Tibial artery (tissue), 4 donors: Measurements from ENCODE around the gene MCTP2.

ENCODE experiments used
- DNase-seq, 2 donors: peaks; one replicate each; pipeline ENCODE4 v3.0.0-alpha.2; 2019
- H3K27ac ChIP-seq, 2 donors: fragments of 200-600 bp; sonication (generic) in 1 of 2; 1 replicate in 1 of 2; 2 replicates in 1 of 2; pipeline ENCODE4 v1.5.1; 2018 to 2019; ENCODE audit warnings: mild to moderate bottlenecking in 1 of 2
- H3K27me3 ChIP-seq, 2 donors: fragments of 200-600 bp; sonication (generic) in 1 of 2; one replicate each; pipeline versions ENCODE4 v1.5.1 to v1.6.0; 2016 to 2019
- H3K36me3 ChIP-seq, 3 donors: fragments of 200-600 bp; sonication (generic) in 2 of 3; one replicate each; pipeline ENCODE4 v1.5.1; 2016 to 2019; ENCODE audit warnings: mild to moderate bottlenecking in 2 of 3
- H3K4me1 ChIP-seq, 4 donors: fragments of 200-600 bp; sonication (generic) in 2 of 4; 1 replicate in 3 of 4; 2 replicates in 1 of 4; pipeline ENCODE4 v1.5.1; 2016 to 2019
- H3K4me3 ChIP-seq, 2 donors: fragments of 200-600 bp; sonication (generic) in 1 of 2; 1 replicate in 1 of 2; 2 replicates in 1 of 2; pipeline ENCODE4 v1.5.1; 2018 to 2019; ENCODE audit warnings: mild to moderate bottlenecking in 2 of 2
- H3K9me3 ChIP-seq, 3 donors: fragments of 200-600 bp; sonication (generic) in 1 of 3; one replicate each; pipeline ENCODE4 v1.5.1; 2016 to 2019
- intact Hi-C: fragments of 100-400 bp; cut with DNase I; formaldehyde crosslinking; loops from one replicate; pipeline ENCODE4 v1.15.0; 2023; ENCODE audit warnings: low total_unique reads
- TF ChIP-seq, protein P1 (sequence below), 2 experiments: fragments of 200-600 bp in 1 of 2; fragments of 450-650 bp in 1 of 2; IDR thresholded peaks; one replicate each; pipeline ENCODE4 v1.5.1; 2017 to 2019; ENCODE audit warnings: antibody characterized with exemption in 2 of 2, mild to moderate bottlenecking in 1 of 2, moderate library complexity in 1 of 2

Gene MCTP2

DNA sequence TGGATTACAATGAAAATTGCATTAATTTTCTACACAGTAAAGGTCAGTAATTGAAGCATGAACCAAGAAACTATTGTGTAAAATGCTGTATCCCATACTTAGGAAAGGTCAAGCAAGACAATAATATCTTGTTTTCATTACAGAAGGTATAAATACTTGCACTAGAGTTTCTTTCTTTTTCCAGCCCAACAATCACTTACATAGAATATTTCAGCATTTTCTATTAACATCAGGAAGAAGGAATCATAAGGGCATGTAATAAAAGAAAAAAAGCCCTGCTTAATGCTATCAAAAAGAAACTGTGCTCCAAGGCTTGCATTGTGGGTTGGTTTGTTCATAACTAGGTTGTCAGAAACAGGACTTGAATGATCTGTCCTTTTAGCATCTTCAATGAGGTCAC, 215.1 kb downstream of the MCTP2 start:
- H3K27ac ChIP-seq = no peak overlapping the region
- DNase-seq = no peak
- intact Hi-C loops = no loop called here
- H3K9me3 ChIP-seq = no peaks in the 10 kb centered on the region
- no peaks in the 10 kb centered on the region for H3K36me3 ChIP-seq
- no peaks in the 10 kb centered on the region for H3K4me1 ChIP-seq
- TF ChIP-seq, protein P1, sequence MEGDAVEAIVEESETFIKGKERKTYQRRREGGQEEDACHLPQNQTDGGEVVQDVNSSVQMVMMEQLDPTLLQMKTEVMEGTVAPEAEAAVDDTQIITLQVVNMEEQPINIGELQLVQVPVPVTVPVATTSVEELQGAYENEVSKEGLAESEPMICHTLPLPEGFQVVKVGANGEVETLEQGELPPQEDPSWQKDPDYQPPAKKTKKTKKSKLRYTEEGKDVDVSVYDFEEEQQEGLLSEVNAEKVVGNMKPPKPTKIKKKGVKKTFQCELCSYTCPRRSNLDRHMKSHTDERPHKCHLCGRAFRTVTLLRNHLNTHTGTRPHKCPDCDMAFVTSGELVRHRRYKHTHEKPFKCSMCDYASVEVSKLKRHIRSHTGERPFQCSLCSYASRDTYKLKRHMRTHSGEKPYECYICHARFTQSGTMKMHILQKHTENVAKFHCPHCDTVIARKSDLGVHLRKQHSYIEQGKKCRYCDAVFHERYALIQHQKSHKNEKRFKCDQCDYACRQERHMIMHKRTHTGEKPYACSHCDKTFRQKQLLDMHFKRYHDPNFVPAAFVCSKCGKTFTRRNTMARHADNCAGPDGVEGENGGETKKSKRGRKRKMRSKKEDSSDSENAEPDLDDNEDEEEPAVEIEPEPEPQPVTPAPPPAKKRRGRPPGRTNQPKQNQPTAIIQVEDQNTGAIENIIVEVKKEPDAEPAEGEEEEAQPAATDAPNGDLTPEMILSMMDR (IDR thresholded peaks at IDR 0.05) = no peak
- no peak overlapping the region for H3K4me3 ChIP-seq
- no peaks in the 10 kb centered on the region for H3K27me3 ChIP-seq

DNA sequence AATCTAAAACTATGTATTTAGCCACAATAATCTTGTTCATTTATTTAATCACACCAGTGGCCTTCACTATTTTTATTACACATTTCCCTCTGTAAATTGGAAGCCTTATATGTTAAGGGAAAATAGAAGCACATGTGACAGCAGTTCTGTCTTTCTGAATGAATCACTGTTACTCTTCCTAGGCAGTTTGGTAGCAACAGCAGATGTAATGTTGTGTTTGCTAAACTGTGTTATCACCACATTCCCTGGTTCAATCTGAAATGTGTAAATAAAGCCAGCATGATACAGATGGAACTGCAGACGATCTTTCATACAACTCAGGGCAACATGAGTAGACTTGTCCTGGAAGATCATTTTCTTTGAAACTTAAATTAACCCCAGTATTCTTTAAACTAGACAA, 220.1 kb downstream of the MCTP2 start:
- Histone ChIP-seq H3K4me3 (no peak overlapping the region), H3K27me3 (no peaks in the 10 kb centered on the region), H3K9me3 (no peaks in the 10 kb centered on the region), H3K27ac (no peak overlapping the region), H3K4me1 (no peaks in the 10 kb centered on the region), H3K36me3 (no peaks in the 10 kb centered on the region)
- TF ChIP-seq, protein P1 (IDR thresholded peaks at IDR 0.05) = no peak
- intact Hi-C loops = no loop called here
- no peak for DNase-seq

DNA sequence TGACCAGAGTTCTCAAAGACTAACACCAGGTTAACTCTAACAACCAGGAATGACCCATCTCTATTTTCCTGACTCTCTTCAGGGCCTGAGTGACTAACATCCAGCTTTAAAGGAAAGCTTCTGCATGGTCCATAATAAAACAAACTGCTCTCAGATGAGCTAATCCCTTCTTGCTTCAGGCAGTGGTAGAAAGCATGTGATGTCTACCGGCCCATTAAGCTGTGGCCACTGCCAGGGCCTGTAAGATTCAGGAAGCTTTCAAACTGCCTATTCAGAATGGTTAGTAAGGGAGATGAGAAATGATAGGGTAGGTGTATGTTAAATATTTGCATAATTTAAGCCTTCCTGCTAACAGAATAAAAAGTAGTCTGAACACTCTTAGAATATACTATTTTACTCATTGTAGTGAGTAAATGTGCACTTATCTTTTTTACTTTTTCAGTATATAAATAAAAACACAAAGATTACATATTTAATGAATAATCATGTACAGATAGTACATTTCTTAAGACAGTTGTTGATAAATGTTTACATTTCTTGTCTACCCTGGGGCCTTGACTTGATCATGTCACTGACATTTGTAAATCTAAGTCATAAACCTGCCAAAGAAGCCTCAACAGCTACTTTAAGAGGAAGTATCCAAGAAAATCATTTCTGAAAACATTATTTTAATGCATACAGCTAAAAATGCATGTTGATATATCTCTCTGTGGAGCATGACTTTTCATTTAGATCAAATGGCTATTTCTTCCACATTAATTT, 222.0 kb downstream of the MCTP2 start:
- TF ChIP-seq, protein P1 (IDR thresholded peaks at IDR 0.05) = no peak
- DNase-seq = no peak
- Histone ChIP-seq H3K4me1 (no peaks in the 10 kb centered on the region), H3K36me3 (no peaks in the 10 kb centered on the region), H3K4me3 (no peak overlapping the region), H3K9me3 (no peaks in the 10 kb centered on the region), H3K27me3 (no peaks in the 10 kb centered on the region), H3K27ac (no peak overlapping the region)
- intact Hi-C loops = no loop called here

DNA sequence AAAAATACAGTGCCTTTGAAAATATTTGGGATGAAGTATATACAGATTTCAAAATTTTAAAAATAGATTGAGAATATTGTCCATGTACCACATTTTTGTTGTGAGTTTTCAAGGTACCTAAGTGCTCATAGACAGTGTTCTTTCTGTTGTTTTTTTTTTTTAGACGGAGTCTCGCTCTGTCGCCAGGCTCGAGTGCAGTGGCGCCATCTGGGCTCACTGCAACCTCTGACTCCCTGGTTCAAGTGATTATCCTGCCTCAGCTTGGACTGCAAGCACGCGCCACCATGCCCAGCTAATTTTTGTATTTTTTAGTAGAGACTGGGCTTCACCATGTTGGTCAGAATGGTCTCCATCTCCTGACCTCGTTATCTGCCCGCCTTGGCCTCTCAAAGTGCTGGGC, 223.9 kb downstream of the MCTP2 start:
- intact Hi-C loops = no loop called here

DNA sequence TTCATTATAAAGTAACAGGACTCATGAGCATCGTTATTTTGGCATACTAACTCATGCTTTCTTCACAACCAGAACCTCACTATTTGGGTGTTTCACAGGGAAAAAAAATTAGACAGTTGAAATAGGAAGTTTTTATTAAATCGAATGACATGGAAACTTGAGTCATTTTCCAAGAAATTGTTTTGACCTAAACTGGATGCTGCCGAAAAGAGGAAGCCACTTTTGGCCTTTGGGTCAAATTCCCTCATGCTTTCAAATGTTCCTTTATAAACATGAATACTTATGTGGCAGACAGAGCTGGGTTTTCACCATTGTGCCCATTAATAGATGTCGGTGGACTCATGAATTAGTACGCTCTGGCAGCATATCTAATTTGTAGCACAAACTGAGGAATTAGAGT, 224.9 kb downstream of the MCTP2 start:
- Histone ChIP-seq H3K36me3 (no peaks in the 10 kb centered on the region), H3K4me1 (no peaks in the 10 kb centered on the region), H3K4me3 (no peak overlapping the region), H3K9me3 (no peaks in the 10 kb centered on the region), H3K27me3 (no peaks in the 10 kb centered on the region), H3K27ac (no peak overlapping the region)
- DNase-seq = no peak
- TF ChIP-seq, protein P1 (IDR thresholded peaks at IDR 0.05) = no peak
- intact Hi-C loops = no loop called here

More for the DNA sequence above, 223.9 kb downstream of the MCTP2 start:
- TF ChIP-seq, protein P1 (IDR thresholded peaks at IDR 0.05) = no peak
- Histone ChIP-seq H3K36me3 (no peaks in the 10 kb centered on the region), H3K27ac (no peak overlapping the region), H3K9me3 (no peaks in the 10 kb centered on the region), H3K4me1 (no peaks in the 10 kb centered on the region), H3K4me3 (no peak overlapping the region), H3K27me3 (no peaks in the 10 kb centered on the region)
- no peak for DNase-seq
